Loucy (cell line): ENCODE measurements around the gene GNA12.
A peak's percentile ranks its signal among the peaks of the same experiment; 100 is the strongest.

Experiments used
- H2AFZ ChIP-seq: fragments of 200-600 bp; sonication (generic); 2 replicates; pipeline ENCODE4 v1.6.0; 2016; ENCODE audit warnings: antibody characterized with exemption, mild to moderate bottlenecking, low read length, moderate library complexity
- H3F3A ChIP-seq: fragments of 200-600 bp; 2 replicates; pipeline ENCODE4 v1.6.0; 2016; ENCODE audit warnings: antibody characterized with exemption, low read depth, mild to moderate bottlenecking
- H3K27me3 ChIP-seq: fragments of 200-600 bp; sonication (generic); 2 replicates; pipeline ENCODE4 v1.6.1; 2014; ENCODE audit warnings: low read length, mild to moderate bottlenecking; ENCODE audit not compliant: insufficient read depth, poor library complexity, severe bottlenecking
- H3K36me3 ChIP-seq: fragments of 200-600 bp; sonication (generic); 2 replicates; pipeline ENCODE4 v1.6.1; 2016; ENCODE audit warnings: low read length; ENCODE audit not compliant: insufficient read depth
- H3K4me1 ChIP-seq: fragments of 200-600 bp; sonication (generic); 2 replicates; pipeline ENCODE4 v1.5.1; 2014; ENCODE audit warnings: low read length, mild to moderate bottlenecking; ENCODE audit not compliant: insufficient read depth, poor library complexity, severe bottlenecking
- H3K4me2 ChIP-seq: fragments of 200-600 bp; sonication (generic); 2 replicates; pipeline ENCODE4 v1.6.0; 2014; ENCODE audit warnings: antibody characterized with exemption, low read length, low read depth, mild to moderate bottlenecking; ENCODE audit not compliant: poor library complexity, severe bottlenecking
- H3K4me3 ChIP-seq: fragments of 200-600 bp; sonication (generic); 2 replicates; pipeline ENCODE4 v1.5.1; 2014; ENCODE audit warnings: low read length, mild to moderate bottlenecking, mixed read lengths; ENCODE audit not compliant: poor library complexity, severe bottlenecking
- H3K79me2 ChIP-seq: fragments of 200-600 bp; sonication (generic); 2 replicates; pipeline ENCODE4 v1.6.1; 2014; ENCODE audit warnings: low read length; ENCODE audit not compliant: insufficient read depth
- H3K9ac ChIP-seq: fragments of 200-600 bp; sonication (generic); 2 replicates; pipeline ENCODE4 v1.6.0; 2014; ENCODE audit warnings: mild to moderate bottlenecking, low read depth, low read length, moderate library complexity; ENCODE audit not compliant: poor library complexity, severe bottlenecking
- H3K9me2 ChIP-seq: fragments of 200-600 bp; sonication (generic); replicated peaks from 2 replicates; pipeline ENCODE4 v1.6.1; 2016; ENCODE audit warnings: low read depth, low read length, mixed read lengths
- H3K9me3 ChIP-seq: fragments of 200-600 bp; sonication (generic); 2 replicates; pipeline ENCODE4 v1.6.1; 2014; ENCODE audit warnings: mild to moderate bottlenecking, antibody characterized with exemption, low read length, low read depth; ENCODE audit not compliant: insufficient read depth
- H4K20me1 ChIP-seq: fragments of 200-600 bp; sonication (generic); 2 replicates; pipeline ENCODE4 v1.6.0; 2014; ENCODE audit warnings: antibody characterized with exemption, low read length, mild to moderate bottlenecking; ENCODE audit not compliant: insufficient read depth, poor library complexity, severe bottlenecking
- EZH2phosphoT487 ChIP-seq: fragments of 200-600 bp; IDR thresholded peaks from 2 replicates; pipeline ENCODE4 v1.6.1; 2018; ENCODE audit warnings: antibody characterized with exemption, mild to moderate bottlenecking, moderate library complexity, borderline replicate concordance
- TF ChIP-seq, protein P1 (sequence below): fragments of 200-600 bp; sonication (generic); conservative IDR thresholded peaks from 2 replicates; pipeline ENCODE4 v1.5.1; 2014; ENCODE audit warnings: mild to moderate bottlenecking, antibody characterized with exemption, low read length

GNA12 gene

DNA sequence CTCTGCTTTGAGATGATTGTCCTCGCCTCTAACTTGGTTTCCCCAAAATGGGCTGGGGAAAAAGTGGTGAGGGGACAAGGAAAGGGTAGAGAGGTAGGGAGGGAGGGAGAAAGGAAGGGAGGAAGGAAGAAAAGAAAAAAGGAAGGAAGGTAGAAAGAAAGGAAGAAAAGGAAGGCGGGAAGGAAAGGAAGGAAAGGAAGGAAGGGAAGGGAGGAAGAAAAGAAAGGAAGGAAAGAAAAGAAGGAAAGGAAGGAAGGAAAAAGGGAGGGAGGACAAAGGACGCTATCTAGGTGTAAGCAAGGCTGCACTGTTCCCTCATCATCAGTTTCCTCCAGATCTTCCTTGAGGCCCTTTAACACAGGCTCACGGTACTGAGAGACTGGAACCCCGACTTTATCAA is 2.2 kb downstream of the GNA12 start:
- Histone ChIP-seq H3K27me3 (no peaks in the 10 kb centered on the region), H3K79me2 (peaks cover 69% of the 10 kb centered on the region), H3K4me3 (peak overlapping the region; percentile 83), H3F3A (0 out of 2 replicates have a peak, but pooled peaks cover 4% of the 10 kb centered on the region), H3K4me1 (peaks cover 67% of the 10 kb centered on the region), H4K20me1 (peaks cover 31% of the 10 kb centered on the region), H3K9me3 (no peaks in the 10 kb centered on the region), H3K36me3 (no peaks in the 10 kb centered on the region), H3K9me2 (no peaks in the 10 kb centered on the region), H3K9ac (peak overlapping the region; percentile 77), H2AFZ (no peak overlapping the region), H3K4me2 (peak overlapping the region; percentile 76)
- no peak for TF ChIP-seq EZH2phosphoT487
- TF ChIP-seq, protein P1, sequence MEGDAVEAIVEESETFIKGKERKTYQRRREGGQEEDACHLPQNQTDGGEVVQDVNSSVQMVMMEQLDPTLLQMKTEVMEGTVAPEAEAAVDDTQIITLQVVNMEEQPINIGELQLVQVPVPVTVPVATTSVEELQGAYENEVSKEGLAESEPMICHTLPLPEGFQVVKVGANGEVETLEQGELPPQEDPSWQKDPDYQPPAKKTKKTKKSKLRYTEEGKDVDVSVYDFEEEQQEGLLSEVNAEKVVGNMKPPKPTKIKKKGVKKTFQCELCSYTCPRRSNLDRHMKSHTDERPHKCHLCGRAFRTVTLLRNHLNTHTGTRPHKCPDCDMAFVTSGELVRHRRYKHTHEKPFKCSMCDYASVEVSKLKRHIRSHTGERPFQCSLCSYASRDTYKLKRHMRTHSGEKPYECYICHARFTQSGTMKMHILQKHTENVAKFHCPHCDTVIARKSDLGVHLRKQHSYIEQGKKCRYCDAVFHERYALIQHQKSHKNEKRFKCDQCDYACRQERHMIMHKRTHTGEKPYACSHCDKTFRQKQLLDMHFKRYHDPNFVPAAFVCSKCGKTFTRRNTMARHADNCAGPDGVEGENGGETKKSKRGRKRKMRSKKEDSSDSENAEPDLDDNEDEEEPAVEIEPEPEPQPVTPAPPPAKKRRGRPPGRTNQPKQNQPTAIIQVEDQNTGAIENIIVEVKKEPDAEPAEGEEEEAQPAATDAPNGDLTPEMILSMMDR = no peak

DNA sequence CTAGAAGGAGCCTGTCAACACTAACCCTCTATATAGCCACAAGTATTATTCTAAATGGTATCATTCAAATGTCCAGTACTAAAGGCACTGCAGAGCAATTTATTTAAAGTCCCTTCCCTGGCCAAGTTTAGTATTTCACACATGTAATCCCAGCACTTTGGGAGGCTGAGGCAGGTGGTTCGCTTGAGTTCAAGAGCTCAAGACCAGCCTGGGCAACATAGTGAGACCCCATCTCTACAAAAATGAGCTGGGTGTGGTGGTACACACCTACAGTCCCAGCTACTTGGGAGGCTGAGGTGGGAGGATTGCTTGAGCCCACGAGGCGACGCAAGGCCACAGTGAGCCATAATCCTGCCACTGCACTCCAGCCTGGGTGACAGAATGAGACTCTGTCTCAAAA is 3.6 kb downstream of the GNA12 start:
- peaks cover 31% of the 10 kb centered on the region for H4K20me1 ChIP-seq
- peak overlapping the region; percentile 76 for H3K4me2 ChIP-seq
- TF ChIP-seq, protein P1 = no peak
- H3K27me3 ChIP-seq = no peaks in the 10 kb centered on the region
- peak overlapping the region; percentile 83 for H3K4me3 ChIP-seq
- peaks cover 77% of the 10 kb centered on the region for H3K4me1 ChIP-seq
- 0 out of 2 replicates have a peak, but pooled peaks cover 4% of the 10 kb centered on the region for H3F3A ChIP-seq
- peaks cover 83% of the 10 kb centered on the region for H3K79me2 ChIP-seq
- no peak overlapping the region for H2AFZ ChIP-seq
- H3K9me3 ChIP-seq = no peaks in the 10 kb centered on the region
- peaks cover 2% of the 10 kb centered on the region; the same call in 1 of the 2 replicates for H3K36me3 ChIP-seq
- no peaks in the 10 kb centered on the region for H3K9me2 ChIP-seq
- peak overlapping the region; percentile 77 for H3K9ac ChIP-seq

GRCh38 chr7:2838873-2839578 is 5.1 kb downstream of the GNA12 start:
- Histone ChIP-seq H3F3A (0 out of 2 replicates have a peak, but pooled peaks cover 4% of the 10 kb centered on the region), H3K4me3 (peak overlapping the region; percentile 83), H3K79me2 (peaks cover 98% of the 10 kb centered on the region), H3K9me2 (no peaks in the 10 kb centered on the region), H3K36me3 (peaks cover 15% of the 10 kb centered on the region), H3K4me2 (peak overlapping the region; percentile 76), H3K9me3 (no peaks in the 10 kb centered on the region), H3K4me1 (peaks cover 87% of the 10 kb centered on the region), H2AFZ (no peak overlapping the region), H3K9ac (peak overlapping the region; percentile 56), H4K20me1 (peaks cover 31% of the 10 kb centered on the region), H3K27me3 (no peaks in the 10 kb centered on the region)
- TF ChIP-seq, protein P1 = no peak
- no peak for TF ChIP-seq EZH2phosphoT487
